GM19035 (cell line): ENCODE results near the gene PIWIL1.

Experiments
- ATAC-seq: cut with Tn5 transposase; IDR thresholded peaks from one replicate; pipeline ENCODE4 v1.9.1; 2021; ENCODE audit not compliant: unreplicated experiment

PIWIL1 gene

GRCh38 chr12:130372936-130373335 is 35.2 kb downstream of the PIWIL1 start:
- no peak for ATAC-seq

DNA sequence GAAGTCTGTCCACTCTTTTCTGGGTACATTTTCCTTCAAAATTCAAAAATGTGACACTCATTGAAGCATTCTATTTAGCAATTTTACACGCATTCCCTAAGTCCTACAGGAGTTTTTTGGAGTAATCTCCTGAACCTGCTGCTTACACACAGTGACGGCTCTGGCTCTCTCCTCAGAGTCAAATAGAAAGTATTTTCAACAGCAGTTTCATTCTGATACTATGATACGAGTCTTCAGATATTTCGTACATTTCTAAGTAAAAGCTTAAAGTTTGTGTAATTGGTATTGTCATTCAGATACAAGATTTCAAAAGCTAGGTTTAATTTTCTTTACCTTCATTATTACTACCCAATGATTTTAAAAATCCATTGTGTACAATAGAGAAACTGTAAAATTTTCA is 36.4 kb downstream of the PIWIL1 start:
- no peak for ATAC-seq

DNA sequence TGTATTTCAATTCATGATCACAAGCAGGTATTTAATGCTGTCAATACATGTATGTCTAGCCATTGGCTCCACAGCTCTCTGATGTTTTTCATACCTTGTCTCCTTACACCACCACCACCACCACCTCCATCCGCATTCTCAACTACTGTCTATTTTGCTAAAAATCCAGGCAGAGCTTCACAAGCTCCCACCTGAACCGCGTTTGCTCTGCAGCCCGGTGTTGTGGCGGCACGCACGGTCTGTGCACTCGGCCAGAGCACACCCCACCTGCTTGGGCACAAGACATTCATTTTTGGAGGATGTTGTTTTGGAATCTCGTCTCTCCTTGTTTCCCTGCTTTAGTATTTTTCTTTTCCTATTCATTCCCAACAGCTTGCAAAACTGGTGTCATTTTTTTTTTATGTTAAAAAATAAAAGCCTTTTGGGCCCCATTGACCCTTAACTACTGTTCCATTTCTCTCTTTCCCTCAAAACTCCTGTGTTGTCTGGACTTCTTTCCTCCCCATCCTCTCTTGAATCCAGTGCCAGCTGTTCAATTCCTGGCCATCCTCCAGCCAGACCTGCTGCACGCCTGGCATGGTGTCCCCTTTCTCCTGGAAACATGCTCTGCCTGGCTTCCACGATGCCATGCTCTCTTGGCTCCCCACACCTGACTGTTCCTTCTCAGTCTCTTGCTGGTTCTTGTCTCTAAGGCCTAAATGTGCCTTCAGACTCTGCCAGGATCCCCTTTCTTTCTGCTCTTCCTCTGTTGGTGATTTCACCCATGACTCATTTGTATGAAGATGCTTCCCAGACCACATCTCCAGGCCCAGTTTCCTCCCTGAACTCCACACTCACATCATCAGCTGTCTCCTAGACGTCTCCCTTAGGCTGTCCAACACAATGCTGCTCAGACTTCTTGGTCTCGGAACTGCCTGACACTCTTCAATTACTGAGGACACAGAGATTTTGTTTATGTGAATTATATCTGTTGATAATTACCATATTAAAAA is 37.9 kb downstream of the PIWIL1 start:
- no peak for ATAC-seq

DNA sequence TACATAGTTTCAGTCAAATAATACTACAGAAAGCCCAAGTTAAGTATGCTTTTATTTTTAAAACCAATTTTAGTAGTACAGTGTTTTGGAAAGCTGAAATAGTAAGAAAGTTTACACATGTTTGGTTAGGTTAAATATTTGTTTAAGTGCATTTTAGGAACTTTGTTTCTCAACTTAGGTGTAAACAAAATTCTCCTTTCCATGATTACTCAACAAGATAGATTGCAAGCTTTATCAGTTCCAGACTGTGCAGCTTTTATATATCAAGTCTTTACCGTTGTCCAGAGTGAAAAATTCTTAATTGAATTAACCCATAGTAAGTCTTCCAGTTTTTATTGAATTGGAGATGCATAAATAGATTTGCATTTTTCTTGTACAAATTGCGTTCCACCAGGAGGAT is 45.1 kb downstream of the PIWIL1 start:
- ATAC-seq = no peak

- no peak for ATAC-seq
Measured at GRCh38 chr12:130384234-130384633, 46.5 kb downstream of the PIWIL1 start.

- no peak for ATAC-seq
Measured at GRCh38 chr12:130385193-130385592, 47.5 kb downstream of the PIWIL1 start.

DNA sequence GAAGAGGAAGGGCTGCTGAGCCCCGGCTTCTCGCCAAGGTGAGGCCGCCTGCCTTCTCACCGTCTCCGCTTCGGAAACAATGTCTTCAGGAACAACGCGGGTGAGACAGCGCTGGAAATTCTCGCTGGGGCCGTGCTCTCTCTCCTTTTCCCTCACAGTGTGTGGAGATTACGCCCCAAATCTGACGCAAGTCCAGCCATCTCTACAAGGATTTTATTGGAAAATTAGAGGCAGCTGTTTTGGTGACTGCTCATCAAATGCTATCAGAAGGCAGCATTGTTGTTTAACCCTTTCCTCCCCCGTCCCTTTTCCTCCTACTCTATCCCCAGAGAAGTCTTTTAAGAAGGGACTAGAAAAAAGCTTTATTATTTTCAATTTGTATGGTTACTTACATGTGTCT is 53.5 kb downstream of the PIWIL1 start:
- no peak for ATAC-seq

GRCh38 chr12:130394906-130395305 is 57.2 kb downstream of the PIWIL1 start:
- no peak for ATAC-seq

DNA sequence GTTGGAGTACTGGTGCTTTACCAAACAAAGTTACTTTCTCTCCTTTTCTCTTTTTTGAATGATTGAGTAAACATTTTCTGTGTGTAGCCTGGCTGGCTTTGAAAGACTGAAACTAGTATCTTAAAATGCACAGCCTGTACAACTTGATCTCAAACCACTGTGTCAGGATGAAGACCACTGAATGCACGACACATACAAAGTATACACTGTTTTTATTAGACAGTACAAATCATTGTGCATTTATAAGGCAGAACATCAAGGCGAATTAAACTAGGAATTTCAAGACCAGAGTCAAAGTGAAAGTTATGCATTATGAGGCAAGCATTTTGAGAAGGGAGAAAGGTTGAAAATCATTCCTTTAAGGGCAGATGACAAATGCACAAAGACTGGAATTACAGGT is 59.0 kb downstream of the PIWIL1 start:
- ATAC-seq = no peak

DNA sequence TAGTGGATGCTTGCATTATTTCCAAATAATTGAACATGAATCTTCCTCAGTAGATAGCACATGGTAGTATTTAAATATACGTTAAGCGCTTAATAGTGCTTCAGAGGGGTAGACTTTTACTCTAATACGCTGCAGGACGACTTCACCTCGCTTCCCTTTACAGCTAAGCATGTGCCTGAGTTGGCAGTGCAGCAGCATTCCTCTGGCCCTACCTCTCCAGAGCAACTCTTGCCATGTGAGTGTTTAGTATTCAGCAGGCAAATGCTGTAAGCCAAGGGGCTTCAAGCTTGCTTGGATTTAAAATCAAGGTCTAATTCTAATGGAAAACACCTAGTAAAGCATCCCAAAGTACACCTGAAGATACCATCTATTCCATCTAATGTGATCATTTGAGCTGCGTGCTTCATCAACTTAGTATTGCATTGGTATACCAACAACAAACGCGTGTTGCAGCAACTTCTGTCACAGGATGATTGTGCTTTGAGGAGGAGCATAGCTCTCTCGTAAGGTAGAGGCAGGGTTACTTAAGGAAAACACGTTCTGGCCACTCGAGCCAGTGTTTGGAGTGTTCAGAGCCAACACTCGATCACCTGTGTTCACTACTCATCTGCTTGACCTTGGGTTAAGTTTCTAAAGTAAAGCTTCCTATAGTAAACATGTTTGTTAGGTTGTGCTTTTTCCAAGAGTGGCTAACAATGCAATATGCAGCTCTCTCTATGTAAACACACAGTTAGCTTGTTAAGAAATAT is 60.6 kb downstream of the PIWIL1 start:
- no peak for ATAC-seq

DNA sequence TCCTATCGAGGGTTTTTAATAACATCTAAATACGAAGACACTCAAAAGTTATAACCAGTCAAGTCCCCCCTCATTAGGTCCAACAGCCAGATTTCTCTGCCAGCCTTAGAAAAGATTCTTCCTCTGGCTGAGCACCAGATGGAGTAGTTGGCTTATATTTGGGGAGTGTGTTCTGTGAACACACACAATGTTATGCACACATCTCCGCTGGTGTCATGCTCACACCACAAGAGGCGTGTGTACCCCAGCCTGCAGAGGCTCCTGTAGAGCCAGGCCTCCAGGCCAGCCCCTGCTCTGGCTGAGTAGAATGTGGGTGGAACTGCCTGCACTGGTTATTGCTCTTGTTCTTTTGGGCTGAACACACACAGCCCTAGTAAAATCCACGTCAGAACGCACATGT is 64.0 kb downstream of the PIWIL1 start:
- ATAC-seq = no peak

GRCh38 chr12:130405332-130405731 is 67.6 kb downstream of the PIWIL1 start:
- ATAC-seq = no peak

DNA sequence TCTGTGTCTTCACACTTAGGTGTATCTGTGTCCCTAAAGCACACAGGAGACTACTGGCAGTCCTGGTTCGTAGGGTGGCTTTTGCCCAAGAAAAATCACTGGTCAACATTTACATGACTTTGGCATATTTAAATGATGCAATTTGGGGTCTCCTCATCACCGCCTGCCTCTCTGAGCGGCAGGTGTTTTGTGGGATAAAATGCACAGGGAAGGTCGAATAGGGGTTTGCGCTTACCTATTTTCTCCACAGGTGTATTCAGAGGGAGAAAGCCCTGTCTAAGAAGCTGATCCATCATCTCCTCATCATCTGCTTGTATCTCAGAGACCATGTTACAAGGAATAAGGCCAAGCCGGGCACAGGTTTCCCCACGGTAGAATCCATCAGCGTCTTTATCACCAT is 74.7 kb downstream of the PIWIL1 start:
- ATAC-seq = no peak

- ATAC-seq = no peak
Measured at GRCh38 chr12:130413909-130414308, 76.2 kb downstream of the PIWIL1 start.

DNA sequence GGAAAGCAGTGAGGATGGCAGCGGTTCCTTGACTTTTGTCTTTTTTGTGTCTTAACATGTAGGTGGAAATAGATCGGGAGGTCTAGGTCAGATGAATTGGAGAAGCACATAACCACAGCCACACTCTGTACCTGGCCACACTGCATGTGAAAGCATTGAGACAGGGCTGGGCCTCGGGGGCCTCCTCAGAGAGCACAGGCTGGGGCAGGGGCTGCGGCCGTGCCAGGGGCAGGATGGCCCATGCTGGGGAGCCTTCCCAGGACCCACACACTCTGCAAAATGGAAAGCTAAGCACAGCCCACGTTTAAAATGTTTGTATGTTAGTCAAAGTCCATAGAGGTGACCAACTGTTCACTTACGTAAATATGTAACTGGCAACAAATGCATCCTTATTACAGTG is 76.7 kb downstream of the PIWIL1 start:
- ATAC-seq = no peak

DNA sequence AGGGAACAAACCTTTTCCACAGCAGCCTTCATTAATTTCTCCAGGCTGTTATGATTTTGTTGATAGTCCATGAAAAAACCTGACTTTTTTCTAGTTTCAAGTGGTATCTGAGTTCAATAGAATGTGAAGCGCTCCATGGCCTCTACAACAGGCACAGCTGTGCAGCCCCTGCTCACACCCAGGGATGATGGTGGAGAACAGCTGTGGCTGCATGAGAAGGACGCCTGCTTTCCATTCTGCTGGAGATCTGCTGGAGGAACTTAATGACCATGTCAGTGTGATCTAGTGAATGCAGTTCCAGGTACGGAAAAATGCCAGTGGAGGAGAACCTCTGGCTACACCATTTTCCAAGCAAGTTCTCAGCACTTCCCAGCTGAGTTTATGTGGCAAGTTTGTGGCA is 80.6 kb downstream of the PIWIL1 start:
- no peak for ATAC-seq

DNA sequence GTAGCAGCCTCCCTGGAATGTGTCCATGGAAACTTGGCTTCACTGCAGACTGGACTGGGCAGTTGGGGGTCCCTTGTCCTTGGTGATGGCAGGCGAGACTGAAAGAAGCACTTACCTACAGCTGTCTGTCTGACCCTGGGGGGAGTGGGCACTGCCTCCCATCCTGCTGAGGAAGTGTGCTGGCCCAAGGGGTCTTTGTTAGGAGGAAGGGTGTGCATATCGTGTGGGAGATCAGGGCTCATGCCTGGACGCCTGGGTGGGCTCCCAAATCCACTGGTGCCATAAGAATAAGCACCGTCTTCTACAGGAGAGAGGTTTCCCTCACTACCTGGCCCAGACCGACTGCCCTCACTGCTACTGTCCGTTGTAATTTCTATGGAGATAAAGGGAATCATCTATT is 81.4 kb downstream of the PIWIL1 start:
- no peak for ATAC-seq

GRCh38 chr12:130420071-130420470 is 82.4 kb downstream of the PIWIL1 start:
- no peak for ATAC-seq

DNA sequence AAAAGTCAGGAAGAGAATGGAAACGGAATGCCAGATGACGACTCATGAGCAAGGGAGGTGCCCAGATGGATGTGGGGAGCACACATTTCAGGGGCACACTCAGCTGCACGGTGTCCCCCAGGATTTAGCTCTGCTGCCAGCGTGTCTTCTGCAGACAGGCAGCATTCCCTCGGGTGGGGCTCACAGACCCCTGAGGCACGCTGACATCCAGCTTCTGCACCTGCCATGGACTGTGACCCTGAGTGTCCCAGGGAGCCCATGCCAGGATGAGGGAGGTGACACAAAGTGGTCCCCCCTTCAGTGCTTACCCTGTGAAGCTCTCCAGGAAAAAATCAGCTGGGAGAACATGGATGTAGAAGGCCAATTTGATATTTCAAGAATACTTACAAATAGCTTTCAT is 84.2 kb downstream of the PIWIL1 start:
- no peak for ATAC-seq
